ENCODE results near the gene ARID1B.

The ARID1B gene

DNA sequence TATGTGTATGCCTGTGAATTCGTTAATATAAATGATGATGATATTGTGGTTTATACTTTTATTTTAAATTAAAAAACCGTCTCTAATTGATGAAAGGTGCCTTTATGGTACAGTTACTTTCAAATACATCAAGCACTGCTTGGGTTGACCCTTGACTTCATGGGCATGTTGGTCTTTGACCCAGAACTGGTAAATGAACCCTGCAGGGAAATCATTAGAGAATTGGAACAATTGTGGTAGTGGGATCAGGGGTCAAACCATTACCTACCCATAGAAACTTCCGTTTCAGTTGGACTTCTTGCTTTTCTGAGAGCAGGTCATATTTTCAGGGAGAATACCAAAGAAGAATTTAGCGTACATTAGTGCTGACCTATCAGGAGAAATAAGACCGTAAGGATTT is 288.2 kb downstream of the ARID1B start:
- no peaks in the 10 kb centered on the region for H3K9me3 ChIP-seq
- no peak overlapping the region for H3K4me3 ChIP-seq (ENCODE audit: low read depth, low read length)
- no peaks in the 10 kb centered on the region; the same call in 1 of the 2 replicates for H3K36me3 ChIP-seq
- no peak for DNase-seq
- peaks cover 9% of the 10 kb centered on the region for H3K4me1 ChIP-seq
- no peaks in the 10 kb centered on the region for H3K27me3 ChIP-seq
- TF ChIP-seq, protein P1, sequence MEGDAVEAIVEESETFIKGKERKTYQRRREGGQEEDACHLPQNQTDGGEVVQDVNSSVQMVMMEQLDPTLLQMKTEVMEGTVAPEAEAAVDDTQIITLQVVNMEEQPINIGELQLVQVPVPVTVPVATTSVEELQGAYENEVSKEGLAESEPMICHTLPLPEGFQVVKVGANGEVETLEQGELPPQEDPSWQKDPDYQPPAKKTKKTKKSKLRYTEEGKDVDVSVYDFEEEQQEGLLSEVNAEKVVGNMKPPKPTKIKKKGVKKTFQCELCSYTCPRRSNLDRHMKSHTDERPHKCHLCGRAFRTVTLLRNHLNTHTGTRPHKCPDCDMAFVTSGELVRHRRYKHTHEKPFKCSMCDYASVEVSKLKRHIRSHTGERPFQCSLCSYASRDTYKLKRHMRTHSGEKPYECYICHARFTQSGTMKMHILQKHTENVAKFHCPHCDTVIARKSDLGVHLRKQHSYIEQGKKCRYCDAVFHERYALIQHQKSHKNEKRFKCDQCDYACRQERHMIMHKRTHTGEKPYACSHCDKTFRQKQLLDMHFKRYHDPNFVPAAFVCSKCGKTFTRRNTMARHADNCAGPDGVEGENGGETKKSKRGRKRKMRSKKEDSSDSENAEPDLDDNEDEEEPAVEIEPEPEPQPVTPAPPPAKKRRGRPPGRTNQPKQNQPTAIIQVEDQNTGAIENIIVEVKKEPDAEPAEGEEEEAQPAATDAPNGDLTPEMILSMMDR (IDR thresholded peaks at IDR 0.05; ENCODE audit: low read depth, low read length): no peak

DNA sequence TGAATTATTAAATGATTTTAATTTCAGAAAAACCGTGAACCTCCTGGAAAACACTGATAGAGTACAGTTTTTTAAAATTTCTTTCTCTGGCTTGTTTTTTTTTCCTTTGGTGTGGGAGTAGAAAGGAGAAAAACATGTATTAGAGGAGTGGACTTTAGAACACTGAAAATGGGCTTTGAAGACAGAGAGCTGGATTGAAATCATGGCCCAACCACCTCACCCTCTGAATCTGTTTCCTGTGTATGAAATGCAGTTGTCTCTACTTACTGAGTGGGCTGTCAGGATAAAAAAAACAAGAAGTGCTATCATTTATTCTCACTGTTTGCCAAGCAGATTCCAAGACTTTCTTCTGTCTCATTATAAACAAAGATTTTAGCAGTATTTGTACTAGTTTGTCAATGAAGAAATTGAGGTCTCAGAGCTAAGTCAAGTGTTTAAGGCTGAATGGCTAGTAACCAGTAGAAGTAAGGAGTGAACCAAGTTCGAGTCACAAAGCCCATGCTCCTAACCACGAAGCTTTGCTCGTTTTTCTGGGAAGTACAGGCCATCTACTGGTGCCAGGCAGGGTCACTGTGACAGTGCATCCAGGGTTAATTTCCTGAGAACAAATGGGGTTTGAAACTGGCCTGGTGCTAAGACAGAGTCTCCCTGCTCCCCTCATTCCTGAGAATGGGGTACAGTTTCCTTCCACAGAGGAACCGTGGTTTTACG is 289.8 kb downstream of the ARID1B start:
- H3K9me3 ChIP-seq: no peaks in the 10 kb centered on the region
- no peaks in the 10 kb centered on the region; the same call in 1 of the 2 replicates for H3K36me3 ChIP-seq
- DNase-seq: no peak
- peaks cover 3% of the 10 kb centered on the region for H3K4me1 ChIP-seq
- no peak overlapping the region for H3K4me3 ChIP-seq (ENCODE audit: low read depth, low read length)
- no peaks in the 10 kb centered on the region for H3K27me3 ChIP-seq
- TF ChIP-seq, protein P1 (IDR thresholded peaks at IDR 0.05; ENCODE audit: low read depth, low read length): no peak

DNA sequence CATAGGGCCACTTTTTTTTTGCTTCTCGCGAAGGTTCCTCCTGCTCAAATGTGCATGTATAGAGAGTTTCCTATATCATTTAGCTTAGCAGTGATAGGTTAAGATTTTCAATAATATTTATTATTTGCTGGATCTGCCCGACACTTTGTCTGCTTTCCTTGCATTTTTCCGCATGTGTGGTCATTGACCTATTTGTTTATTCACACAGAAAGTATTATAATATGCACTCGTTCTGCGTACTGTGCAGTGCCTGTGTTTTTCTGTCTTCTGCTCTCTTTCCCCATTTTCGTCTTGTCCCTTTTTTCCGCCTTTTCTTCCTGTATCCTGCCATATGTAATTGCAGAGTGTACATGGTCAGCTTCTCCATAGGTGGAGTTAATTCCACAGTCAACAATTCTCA is 290.3 kb downstream of the ARID1B start:
- TF ChIP-seq, protein P1 (IDR thresholded peaks at IDR 0.05; ENCODE audit: low read depth, low read length): no peak
- H3K27me3 ChIP-seq: no peaks in the 10 kb centered on the region
- no peaks in the 10 kb centered on the region; the same call in 1 of the 2 replicates for H3K36me3 ChIP-seq
- DNase-seq: no peak
- H3K4me3 ChIP-seq (ENCODE audit: low read depth, low read length): no peak overlapping the region
- H3K4me1 ChIP-seq: peaks cover 3% of the 10 kb centered on the region
- H3K9me3 ChIP-seq: no peaks in the 10 kb centered on the region

DNA sequence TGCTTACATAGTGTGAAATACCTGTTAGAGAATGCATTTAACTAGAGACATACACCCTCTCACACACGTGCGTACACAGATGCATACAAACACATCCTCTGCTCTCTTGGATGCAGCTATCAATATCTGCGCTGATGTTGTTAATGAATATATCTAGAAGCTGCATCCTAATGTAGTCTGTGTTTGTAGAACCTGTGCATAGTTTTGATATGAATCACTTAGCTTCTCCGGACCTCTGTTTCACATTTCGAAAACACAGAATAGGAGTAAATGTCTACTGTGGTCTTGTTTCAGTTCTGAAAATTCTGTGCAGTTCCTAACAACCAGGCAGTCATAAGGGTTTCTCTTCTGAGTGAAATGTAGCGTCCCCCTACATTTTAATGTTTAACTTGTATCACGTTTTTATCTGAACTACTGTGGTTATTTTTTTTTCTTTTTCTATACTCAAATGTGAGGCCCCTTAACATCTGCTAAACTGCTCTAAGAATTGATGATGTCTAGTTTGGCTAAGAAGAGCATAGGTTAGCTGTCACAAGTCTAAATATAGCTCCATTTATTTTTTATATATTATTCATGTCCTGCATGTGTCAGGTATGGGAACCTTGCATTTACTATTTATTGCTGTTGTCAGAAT is 291.6 kb downstream of the ARID1B start:
- Histone ChIP-seq H3K4me3 (ENCODE audit: low read depth, low read length) (no peak overlapping the region), H3K27me3 (no peaks in the 10 kb centered on the region), H3K4me1 (no peaks in the 10 kb centered on the region; the same call in 1 of the 2 replicates), H3K9me3 (no peaks in the 10 kb centered on the region), H3K36me3 (no peaks in the 10 kb centered on the region; the same call in 1 of the 2 replicates)
- DNase-seq: no peak
- TF ChIP-seq, protein P1 (IDR thresholded peaks at IDR 0.05; ENCODE audit: low read depth, low read length): no peak

DNA sequence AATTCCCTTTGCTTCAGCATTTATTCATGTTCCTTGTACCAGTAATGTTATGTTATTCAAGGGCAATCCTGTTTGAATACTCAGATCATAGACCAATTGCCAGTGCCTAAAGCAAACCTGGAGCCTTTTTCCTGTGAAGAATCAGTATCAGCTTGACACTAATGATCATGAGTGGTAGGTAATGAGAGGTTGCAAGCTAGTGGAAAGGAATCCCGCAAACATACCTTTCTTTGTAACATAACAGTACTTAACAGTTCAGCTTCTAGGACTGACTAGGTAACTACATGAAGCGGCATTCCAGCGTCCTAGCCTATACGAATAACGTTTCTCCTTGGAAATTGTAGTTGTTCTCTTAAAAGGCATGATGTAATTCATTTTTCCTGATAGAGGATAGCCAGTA is 292.4 kb downstream of the ARID1B start:
- Histone ChIP-seq H3K4me1 (no peaks in the 10 kb centered on the region; the same call in 1 of the 2 replicates), H3K4me3 (ENCODE audit: low read depth, low read length) (no peak overlapping the region), H3K27me3 (no peaks in the 10 kb centered on the region), H3K9me3 (no peaks in the 10 kb centered on the region), H3K36me3 (no peaks in the 10 kb centered on the region; the same call in 1 of the 2 replicates)
- DNase-seq: no peak
- TF ChIP-seq, protein P1 (IDR thresholded peaks at IDR 0.05; ENCODE audit: low read depth, low read length): no peak
